Measurements from ENCODE around the gene PTPN4. TPM values are rescaled to one million over a fixed set of nuclear protein-coding genes. Genes with fewer than 3 reads are reported as not detected.

The PTPN4 gene
- total and polyA plus RNA-seq, 7 donors: 2.1 to 35.4 (median 17.3) TPM

DNA sequence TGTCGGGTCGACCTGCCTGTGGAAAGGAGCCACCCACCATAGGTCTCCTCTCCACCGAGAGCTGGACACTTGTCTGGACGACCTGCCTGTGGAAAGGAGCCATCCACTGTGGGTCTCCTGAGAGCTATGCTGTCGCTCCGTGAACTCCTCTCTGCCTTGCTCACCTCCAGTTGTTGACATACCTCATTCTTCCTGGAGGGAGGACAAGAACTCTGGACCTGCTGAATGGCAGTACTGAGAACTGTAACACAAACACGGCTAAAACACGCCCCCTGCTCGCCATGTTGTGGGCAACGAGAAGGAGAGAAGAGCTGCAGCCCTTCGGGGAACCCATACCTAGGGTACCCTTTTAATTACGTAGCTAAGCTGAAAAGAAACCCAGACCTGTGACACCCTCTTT lies 77.6 kb downstream of the PTPN4 start:
- peaks cover 12% of the 10 kb centered on the region for H3K4me1 ChIP-seq
- no peak overlapping the region for H3K27ac ChIP-seq
- no peaks in the 10 kb centered on the region for H3K27me3 ChIP-seq (ENCODE audit: insufficient read depth in 3 of 3, low read length in 2 of 3)
- H3K36me3 ChIP-seq (ENCODE audit: insufficient read depth in 1 of 2, low read depth in 1 of 2): no peaks in the 10 kb centered on the region
- H3K4me3 ChIP-seq: no peak overlapping the region
- ATAC-seq: peak in 1 of 4 donors; percentile 37
- no peaks in the 10 kb centered on the region for H3K9me3 ChIP-seq
- WGBS, 3 donors: 82 to 86% (median 85%) methylated on average over 12 of the region's 12 CpGs
- TF ChIP-seq, protein P1, sequence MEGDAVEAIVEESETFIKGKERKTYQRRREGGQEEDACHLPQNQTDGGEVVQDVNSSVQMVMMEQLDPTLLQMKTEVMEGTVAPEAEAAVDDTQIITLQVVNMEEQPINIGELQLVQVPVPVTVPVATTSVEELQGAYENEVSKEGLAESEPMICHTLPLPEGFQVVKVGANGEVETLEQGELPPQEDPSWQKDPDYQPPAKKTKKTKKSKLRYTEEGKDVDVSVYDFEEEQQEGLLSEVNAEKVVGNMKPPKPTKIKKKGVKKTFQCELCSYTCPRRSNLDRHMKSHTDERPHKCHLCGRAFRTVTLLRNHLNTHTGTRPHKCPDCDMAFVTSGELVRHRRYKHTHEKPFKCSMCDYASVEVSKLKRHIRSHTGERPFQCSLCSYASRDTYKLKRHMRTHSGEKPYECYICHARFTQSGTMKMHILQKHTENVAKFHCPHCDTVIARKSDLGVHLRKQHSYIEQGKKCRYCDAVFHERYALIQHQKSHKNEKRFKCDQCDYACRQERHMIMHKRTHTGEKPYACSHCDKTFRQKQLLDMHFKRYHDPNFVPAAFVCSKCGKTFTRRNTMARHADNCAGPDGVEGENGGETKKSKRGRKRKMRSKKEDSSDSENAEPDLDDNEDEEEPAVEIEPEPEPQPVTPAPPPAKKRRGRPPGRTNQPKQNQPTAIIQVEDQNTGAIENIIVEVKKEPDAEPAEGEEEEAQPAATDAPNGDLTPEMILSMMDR (IDR thresholded peaks at IDR 0.05): no peak
- intact Hi-C loops (cut with DNase I): no loop called here
- DNase-seq: no peak

DNA sequence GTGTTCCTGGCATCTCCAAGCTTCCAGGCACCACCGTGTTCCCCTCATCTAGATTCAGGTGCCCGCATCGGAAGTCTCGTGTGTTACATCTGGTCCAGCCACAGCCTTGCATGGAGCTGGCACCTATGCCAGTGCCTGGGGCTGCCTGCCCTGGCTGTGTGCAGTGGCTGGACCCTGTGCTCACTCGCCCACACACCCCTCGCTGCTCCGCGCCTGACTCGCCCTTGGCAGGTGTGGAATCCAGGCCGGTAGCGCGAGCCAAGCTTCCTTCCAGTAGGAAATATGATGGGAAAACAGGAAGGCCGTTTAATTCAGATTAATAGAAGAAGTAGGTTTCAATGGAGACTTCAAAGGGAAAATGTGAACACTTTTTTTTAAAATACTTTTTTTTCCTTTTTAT lies 78.0 kb downstream of the PTPN4 start:
- Histone ChIP-seq H3K27me3 (ENCODE audit: insufficient read depth in 3 of 3, low read length in 2 of 3) (no peaks in the 10 kb centered on the region), H3K4me3 (no peak overlapping the region), H3K9me3 (no peaks in the 10 kb centered on the region), H3K27ac (no peak overlapping the region), H3K4me1 (peaks cover 12% of the 10 kb centered on the region), H3K36me3 (ENCODE audit: insufficient read depth in 1 of 2, low read depth in 1 of 2) (no peaks in the 10 kb centered on the region)
- TF ChIP-seq, protein P1 (IDR thresholded peaks at IDR 0.05): no peak
- DNase-seq (peak in 1 of 2 donors; percentile 38), ATAC-seq (no peak)
- WGBS, 3 donors: 59 to 74% (median 66%) methylated on average over 13 of the region's 13 CpGs
- intact Hi-C loops (cut with DNase I): no loop called here

DNA sequence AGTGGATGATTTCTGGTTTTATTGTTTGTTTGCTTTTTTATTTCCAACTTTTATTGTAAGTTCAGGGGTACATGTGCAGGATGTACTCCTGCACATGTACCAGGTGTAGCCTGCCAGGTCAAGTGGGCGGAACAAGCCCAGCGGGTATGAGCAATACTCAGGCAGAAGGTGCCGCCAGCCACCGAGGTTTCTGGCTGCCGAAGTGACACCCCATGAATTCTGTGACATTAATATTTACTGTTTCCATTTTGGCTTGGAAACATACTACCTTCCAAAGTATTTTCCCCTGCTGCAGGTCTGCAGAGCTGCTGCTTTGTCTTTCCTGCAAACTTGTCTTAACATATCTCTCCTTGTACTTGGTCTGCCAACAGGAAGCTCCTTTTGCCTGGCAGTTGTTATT lies 78.5 kb downstream of the PTPN4 start:
- Histone ChIP-seq H3K4me3 (no peak overlapping the region), H3K9me3 (no peaks in the 10 kb centered on the region), H3K36me3 (ENCODE audit: insufficient read depth in 1 of 2, low read depth in 1 of 2) (no peaks in the 10 kb centered on the region), H3K27ac (no peak overlapping the region), H3K4me1 (peaks cover 12% of the 10 kb centered on the region), H3K27me3 (ENCODE audit: insufficient read depth in 3 of 3, low read length in 2 of 3) (no peaks in the 10 kb centered on the region)
- WGBS, 3 donors: 54 to 69% (median 55%) methylated on average over 5 of the region's 5 CpGs
- TF ChIP-seq, protein P1 (IDR thresholded peaks at IDR 0.05): no peak
- no peak for ATAC-seq
- no peak for DNase-seq
- intact Hi-C loops (cut with DNase I): no loop called here

DNA sequence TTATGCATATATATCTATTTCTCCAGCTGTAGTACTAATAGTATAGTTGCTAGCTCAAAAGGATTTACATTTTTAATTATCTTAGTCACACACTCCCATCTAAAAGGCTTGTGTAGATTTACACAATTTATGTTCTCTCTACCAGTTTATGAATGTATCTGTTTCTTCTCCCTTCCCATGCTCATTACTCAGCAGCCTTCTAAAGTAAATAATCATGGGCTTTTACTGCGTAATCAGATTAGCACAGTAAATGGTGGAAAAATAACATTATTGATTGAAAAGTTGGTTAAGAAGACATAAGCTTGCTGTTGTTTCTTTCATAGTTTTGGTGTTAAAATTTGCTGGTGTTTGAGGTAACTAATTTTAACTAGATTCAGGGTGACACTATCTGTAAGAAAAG lies 81.8 kb downstream of the PTPN4 start:
- Histone ChIP-seq H3K36me3 (ENCODE audit: insufficient read depth in 1 of 2, low read depth in 1 of 2) (no peaks in the 10 kb centered on the region), H3K4me3 (no peak overlapping the region), H3K27ac (no peak overlapping the region), H3K27me3 (ENCODE audit: insufficient read depth in 3 of 3, low read length in 2 of 3) (no peaks in the 10 kb centered on the region), H3K9me3 (no peaks in the 10 kb centered on the region), H3K4me1 (peaks cover 12% of the 10 kb centered on the region)
- intact Hi-C loops (cut with DNase I): no loop called here
- DNase-seq (no peak), ATAC-seq (no peak)
- WGBS, 3 donors: 83 to 100% (median 90%) methylated on average over 1 of the region's 1 CpG
- TF ChIP-seq, protein P1 (IDR thresholded peaks at IDR 0.05): no peak

DNA sequence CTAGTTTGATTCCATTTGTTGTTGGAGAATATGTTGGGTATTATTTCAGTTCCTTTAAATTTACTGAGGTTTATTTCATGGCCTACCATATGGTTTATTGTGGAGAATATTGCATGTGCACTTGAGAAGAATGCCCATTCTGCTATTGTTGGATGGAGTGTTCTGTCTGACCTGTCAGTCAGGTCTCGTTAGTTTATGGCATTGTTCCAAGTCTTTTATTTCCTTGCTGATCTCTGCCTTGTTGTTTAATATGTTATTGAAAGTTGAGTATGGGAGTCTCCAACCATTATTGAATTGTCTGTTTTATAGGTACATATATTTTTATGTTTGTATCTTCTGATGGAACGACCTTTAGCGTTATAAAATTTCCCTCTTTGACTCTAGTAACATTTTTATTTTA lies 86.3 kb downstream of the PTPN4 start:
- no peaks in the 10 kb centered on the region for H3K4me1 ChIP-seq
- TF ChIP-seq, protein P1 (IDR thresholded peaks at IDR 0.05): no peak
- ATAC-seq (no peak), DNase-seq (no peak)
- H3K27ac ChIP-seq: no peak overlapping the region
- WGBS, 3 donors: 79 to 85% (median 80%) methylated on average over 3 of the region's 3 CpGs
- H3K4me3 ChIP-seq: no peak overlapping the region
- H3K27me3 ChIP-seq (ENCODE audit: insufficient read depth in 3 of 3, low read length in 2 of 3): no peaks in the 10 kb centered on the region
- no peaks in the 10 kb centered on the region for H3K9me3 ChIP-seq
- intact Hi-C loops (cut with DNase I): no loop called here
- no peaks in the 10 kb centered on the region for H3K36me3 ChIP-seq (ENCODE audit: insufficient read depth in 1 of 2, low read depth in 1 of 2)
